Iris pigment epithelial cell (primary cell): ENCODE data around the gene MEOX1.

Source experiments
- DNase-seq: peaks from one replicate; pipeline ENCODE4 v3.0.0-alpha.2; 2011; ENCODE audit warnings: low read depth

Gene MEOX1

DNA sequence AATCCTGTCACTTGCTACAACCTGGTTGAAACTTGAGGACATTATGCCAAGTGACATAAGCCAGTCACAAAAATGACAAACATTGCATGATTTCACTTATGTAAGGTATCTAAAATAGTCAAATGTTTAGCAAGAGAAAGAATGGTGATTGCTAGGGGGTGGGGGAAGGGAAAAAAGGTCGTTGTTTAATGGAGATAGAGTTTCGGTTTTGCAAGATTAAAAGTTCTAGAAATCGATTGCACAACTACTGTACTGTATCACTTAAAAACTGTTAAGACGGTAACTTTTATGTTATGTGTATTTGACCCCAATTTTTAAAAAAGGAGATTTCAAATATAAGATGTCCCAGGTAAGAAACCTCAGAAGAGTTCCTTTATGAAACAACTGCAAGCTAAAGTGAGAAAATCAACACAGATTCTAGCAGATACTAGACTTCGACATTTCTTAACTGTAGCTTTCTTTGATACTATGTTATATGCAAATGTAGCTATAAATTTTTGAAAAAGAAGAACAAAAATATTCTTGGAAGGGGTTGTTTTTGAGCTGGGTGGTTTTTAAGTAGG lies 5.9 kb downstream of the MEOX1 start:
- no peak for DNase-seq

DNA sequence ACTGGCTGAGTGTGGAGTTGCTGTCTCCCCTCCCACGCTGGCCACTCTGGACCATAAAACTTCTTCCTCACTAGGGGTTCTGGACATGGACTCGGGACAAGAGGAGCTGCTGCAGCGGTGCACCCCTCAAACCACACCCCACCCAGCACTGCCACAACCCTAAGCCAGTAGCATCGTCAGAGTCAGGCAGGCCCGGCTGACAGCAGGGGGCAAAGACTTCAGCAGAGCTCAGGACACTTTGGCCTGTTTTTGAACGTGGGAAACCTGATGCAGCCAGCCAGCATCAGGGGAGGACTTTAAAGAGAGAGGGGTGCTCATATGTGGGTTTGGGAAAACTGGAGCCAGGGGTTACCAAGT lies 9.6 kb downstream of the MEOX1 start:
- DNase-seq: no peak

DNA sequence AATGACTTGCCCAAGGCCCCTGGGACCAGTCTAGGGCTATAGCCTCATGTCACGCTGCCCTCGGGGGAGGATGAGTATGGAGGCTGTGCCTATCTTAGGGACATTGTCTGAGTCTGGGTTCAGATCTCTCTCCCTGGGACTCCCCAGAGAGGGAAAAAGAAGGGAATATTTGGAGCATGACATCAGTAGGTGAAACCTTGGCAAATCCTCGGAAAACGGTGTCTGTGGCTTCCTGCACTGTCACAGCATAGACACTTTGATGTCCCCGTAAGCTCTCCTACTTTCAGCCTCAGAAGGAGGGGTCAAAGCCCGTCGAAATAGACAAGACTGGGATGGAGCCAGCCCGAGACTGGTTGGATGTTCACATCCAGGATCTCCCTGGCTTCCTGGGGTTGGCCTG lies 11.3 kb downstream of the MEOX1 start:
- no peak for DNase-seq

DNA sequence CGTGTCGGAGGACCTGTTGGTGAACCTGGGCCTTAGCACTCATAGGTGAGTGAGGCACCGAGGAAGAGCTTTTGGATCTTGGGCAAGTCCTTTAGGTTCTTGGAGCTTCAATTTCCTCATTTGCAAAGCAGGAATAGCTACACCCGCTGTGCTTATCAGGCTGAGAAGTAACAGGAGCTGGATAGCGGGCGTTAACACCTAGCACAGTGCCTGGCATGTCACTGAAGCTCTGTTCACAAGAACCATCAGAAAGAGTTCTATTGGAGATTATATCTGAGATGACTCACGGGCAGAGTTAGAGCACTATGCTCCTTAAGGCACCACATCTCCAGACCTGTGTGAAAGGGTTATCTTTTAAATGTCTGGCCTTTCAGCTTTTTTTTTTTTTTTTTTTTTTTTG lies 12.8 kb downstream of the MEOX1 start:
- DNase-seq: no peak

DNA sequence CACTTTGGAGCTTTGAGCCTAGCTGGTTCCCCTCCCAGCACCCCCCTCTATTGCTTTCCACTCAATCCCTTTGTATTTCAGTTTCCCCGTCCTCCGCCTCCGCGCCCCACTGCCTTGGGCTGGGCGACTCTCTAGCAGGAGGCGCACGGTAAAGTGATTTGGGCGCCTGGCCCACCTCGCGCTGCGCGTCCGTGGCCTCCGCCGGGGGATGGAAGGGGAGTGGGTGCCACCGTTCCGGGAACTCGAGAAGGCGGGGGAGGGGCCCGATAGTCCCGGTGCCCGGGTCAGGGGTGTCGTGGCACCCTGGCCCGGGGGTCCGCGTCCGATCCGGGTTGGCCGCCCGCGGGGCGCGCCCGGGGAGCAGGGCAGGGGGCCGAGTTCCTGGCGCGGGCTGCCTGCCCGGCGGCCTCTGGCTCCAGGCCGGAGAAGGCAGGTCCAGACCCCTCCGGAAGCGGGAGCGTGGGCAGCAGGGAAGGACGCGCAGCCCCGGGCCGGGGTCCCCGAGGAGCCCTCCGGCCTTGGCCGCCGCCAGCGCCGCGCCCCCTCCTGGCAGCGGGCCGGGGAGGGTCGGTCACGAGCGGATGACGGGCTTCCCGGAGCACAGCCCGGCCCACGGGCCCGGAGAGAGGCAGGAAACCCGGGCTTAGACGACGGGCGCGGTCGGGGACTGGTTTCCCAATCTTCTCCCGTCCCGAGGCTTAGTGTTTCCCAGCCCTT lies 15.8 kb downstream of the MEOX1 start:
- DNase-seq: peak; percentile 34

DNA sequence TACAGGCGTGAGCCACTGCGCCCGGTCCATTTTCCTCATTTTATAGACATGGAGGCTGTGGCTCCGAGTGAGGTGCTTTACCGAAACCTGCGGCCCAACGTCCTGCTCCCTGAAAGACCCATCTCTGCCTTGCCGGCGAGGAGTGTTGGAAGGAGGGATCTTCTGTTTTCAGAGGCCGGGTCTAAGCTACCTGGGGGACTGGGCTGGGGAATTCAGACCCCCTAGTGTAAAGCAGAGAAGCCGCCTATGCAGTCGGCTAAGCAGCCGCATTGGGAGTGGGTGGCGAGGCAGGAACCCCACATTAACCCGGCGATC lies 16.3 kb downstream of the MEOX1 start:
- no peak for DNase-seq

DNA sequence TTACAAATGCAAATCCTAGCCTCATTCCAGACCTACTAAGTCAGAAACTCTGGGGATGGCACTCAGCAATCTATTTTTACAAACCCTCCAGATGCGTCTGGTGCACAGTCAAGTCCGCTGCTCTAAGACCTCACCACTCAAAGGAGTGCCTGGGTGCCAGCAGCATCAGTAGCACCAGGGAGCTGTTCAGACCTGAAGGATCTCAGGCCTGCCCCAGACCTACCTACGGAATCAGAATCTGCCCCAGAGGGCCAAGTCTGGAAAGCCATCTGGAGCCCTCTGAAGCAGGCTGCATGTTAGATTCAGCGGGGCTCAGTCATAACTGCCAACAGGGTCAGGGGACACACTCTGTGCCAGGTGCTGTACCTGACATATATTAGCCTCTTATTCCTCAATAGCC lies 17.6 kb downstream of the MEOX1 start:
- no peak for DNase-seq

DNA sequence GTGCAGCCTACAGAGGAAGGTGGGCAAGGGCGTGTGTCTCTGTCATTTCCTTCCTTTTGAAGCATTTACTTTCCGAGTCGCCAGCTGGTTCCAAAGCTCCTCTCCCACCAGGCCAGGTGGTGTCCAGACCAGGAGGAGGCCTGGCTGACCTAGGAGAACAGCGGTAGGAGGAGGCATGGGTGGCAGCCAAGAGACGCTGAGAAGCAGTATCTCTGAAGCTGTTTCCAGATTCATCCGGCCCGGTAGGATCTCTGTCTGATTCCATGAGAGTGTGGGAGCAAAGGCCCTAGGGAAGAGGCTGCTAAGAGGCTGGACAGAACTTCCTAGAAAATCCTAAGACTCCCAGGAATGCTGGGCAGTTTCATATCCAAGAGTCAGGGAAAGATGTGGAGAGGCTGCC lies 20.3 kb downstream of the MEOX1 start:
- DNase-seq: no peak

DNA sequence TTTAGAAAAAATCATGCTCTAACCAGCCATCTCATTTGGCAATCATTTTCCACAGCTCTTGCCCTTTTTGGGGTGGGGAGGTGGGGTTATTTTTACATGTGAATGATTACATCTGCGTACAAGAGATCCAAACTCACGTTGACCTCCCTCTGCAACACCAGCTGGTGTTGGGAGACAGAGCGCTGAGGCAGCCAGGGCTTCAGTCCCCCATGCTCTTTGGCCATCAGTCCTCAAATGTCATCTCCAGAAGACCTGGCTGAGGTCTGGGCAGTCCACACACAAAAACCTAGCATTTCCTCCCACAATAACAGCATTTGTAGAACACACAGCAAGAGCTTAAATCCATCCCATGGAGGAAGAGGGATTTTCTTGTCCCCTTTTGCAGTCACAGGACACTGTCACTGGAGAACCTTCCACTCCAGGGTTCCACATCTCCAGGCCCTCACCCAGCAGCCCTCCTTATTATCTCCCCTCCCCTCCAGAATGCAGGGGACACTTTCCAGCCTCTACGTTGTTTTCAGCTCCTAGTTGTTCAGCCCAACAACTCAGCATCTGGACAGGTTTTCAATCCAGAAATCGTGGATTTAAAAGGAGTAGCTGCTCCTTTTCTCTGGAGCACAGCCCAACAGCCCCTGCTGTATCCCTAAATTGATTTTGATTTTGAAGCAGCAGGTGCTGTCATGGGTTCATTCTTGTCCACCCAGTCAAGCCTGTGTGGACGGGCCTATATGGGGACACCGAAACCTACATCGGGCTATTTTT lies 21.1 kb downstream of the MEOX1 start:
- no peak for DNase-seq

DNA sequence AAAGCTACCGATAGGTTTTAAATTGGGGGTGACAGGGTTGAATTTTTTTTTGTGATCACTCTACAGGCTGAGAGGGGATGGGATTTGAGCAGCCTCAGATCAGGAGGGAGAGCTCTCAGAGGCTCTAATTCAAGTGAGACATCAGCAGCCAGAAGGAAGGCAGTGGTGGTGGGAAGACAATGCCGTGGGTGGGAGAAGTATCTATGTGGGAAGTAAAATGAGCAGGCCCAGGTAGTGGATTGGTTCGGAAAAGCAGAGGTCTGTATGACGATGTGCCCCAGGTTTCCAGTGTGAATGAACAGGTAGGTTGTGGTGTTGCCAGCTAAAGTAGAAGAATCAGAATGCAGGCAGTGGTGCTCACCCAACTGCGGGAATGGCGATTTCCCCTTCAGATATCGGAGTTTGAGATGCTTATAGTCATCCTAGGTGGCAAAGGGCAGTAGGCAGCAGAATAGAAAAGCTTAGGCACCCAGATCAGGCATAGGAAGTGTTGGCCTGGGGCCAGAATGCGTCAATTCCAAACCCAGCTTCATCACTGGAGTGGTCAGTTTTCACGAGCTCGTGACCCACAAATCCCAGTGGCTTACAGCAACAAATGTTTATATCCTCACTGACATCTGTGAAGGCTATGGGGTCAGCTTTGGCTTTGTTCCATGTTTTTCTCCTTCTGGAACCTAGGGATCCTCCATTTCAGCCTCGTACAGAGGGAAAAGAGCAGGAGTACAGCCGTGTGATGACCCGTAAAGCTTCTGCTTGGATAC lies 24.0 kb downstream of the MEOX1 start:
- DNase-seq: no peak

DNA sequence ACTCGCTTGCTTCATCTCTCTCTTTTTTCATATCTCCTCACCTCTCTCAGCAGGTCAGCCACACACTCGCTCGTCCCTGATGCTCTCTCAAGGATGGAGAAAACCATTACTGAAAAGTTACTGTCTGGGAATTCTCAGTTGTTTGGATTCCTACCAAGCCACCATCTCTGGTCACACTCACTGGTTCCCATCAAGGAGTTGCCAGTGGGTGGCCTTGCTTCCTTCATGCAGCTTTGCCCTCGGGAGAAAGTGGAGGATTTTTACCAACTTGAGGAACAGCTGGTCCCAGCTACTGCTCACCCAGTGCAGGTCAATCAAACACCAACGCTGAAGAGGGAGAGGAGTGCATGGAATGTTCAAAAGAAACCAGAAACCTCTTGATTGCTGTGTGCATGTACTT lies 25.3 kb downstream of the MEOX1 start:
- DNase-seq: no peak

DNA sequence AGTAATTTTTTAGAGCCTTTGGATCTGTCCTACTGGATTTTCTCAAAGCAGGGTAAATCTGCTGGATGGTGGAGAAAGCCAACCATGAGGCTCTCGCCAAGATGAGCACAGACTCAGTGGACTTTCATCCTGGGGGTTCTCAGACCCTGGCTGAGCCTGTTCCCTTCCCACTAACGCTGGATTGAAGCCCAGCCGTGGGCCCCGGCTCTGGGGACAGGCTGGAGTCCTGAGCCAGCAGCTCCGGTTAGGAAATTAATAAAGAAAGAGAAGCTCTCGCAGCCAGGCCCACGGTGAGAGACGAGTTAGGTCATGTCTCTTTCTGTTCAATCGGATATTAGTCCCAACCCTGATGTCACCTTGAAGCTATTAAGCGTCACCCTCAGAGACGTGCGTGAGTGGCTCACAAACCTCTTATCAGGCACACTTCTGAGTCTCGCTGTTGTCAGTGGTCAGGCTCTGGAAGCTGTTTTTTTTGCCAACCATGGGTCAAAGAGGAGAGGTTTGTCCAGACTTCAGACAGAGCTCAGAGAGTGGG lies 27.1 kb downstream of the MEOX1 start:
- peak; percentile 35 for DNase-seq

DNA sequence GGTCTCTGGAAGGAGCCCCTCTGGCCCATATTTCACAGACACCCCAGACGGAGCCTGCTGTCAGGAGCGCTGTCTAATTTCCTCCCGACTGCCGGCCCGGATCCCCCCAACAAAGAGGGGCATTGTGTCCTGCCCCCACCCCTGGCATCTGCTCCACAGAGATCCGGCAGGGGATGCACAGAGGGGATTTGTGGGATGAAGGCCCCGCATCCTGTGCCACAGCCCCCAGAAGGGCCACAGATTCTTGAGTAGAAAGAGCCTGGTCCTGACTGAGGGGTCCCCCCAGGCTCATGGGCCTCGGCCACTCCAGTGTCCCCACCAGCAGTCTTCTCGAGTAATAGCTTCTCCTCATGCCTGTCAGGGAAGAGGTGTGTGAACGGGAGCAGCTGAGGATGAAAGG lies 29.5 kb downstream of the MEOX1 start:
- DNase-seq: no peak

DNA sequence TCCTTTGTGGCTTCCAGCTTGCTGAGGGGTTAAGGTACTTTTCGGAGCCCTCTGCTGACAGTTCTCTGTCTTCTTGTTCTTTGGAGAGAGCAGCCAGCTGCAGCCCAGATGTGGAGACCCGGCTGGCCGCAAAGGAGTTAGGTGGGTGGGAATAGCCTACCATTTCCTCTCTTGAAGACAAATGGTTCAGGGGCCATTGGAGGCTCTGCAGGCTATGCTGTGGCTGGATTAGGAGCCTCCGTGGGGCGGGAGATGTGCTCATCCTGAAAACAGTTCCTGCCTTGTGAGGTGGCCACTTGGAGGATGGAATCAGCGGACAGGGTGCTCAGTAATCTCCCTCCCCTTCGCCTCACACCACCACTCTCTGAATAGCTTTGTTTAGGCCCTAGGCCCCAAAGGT lies 30.3 kb downstream of the MEOX1 start:
- DNase-seq: no peak

DNA sequence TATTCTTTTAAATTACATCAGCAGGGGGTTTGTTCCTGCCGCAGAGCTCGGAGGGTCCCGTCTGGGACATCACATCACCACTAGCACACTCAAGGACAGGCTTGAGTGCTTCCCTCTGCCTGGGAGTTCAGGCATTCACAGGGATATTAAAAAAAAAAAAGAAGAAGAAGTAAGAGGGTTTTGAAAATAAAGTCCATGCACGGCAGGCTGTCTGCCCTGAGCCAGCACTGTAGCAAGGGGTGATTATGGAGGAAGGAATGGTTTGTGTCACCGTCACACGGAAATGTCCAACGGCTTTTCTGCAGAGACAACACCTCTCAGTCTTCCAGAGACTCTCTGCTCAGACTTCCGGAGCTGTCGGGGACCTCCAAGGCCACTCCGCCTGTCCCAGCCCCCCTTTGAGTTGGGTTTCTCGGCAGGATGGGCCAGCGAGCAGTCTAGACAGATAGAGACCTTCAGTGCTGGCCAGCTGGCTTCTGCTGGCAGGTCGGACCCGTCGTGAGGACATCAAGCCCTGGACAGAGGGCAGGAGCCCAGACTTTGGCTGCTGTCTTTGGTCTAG lies 33.6 kb downstream of the MEOX1 start:
- DNase-seq: no peak

DNA sequence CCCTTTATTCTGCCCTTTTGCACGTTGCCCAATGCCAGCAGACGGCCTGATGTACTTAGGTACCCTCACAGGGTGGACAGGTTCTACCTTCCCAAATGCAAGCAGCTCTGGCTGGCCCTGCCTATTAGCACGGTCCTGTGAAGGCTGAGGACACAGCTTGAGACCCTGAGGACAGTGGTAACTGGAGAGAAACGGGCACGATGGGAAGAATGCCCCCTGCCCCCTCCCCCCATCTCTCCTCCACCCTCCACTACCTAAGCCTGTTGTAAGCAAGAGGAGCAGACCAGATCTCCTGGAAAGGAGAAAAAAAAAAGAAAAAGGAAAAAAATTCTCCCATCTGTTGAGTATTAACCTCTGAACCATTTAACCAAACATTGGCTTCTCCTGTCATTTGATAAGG lies 34.1 kb downstream of the MEOX1 start:
- DNase-seq: no peak

DNA sequence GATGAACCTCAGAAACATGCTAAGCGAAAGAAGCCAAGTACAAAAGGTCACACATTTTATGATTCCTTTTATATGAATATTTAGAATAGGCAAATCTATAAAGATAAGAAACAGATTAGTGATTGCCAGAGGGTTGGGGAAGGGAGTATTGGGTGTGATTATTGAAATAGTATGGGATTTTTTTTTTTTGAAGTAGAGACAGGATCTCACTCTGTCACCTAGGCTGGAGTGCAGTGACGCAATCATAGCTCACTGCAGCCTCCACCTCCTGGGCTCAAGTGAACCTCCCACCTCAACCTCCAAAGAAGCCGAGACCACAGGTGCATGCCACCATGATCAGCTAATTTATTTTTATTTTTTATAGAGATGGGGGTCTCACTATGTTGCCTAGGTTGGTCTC lies 35.7 kb downstream of the MEOX1 start:
- DNase-seq: no peak

DNA sequence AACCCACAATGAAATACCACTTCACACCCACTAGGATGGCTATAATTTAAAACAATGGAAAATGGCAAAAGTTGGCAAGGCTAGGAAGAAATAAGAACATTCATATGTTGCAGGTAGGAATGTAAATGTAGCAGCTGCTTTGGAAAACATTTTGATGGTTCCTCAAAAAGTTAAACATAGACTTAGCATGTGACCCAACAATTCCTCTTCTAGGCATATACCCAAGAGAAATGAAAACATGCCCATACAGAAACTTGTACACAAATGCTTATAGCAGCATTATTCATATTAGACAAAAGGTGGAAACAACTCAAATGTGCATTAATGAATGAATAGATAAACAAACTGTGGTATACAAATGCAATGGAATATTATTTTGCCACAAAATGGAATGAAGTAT lies 36.1 kb downstream of the MEOX1 start:
- DNase-seq: no peak

DNA sequence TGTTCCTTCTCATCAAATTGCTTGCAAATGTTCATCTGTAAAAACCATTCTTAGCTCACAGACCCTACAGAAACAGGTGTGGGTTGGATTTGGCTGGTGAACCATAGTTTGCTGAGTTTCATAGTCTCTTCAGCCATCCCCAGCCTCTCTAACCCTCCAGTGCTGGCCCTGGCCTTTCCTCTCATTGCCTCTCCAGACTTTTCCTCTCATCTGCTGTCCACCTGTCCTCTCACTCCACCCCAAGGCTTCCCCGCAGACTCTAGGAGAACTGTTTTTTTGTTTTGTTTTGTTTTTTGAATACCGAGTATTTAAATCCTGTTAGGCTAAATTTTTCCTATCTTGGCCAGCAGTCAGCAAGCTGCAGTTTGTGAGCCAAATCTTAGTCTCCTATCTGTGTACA lies 41.1 kb downstream of the MEOX1 start:
- no peak for DNase-seq

DNA sequence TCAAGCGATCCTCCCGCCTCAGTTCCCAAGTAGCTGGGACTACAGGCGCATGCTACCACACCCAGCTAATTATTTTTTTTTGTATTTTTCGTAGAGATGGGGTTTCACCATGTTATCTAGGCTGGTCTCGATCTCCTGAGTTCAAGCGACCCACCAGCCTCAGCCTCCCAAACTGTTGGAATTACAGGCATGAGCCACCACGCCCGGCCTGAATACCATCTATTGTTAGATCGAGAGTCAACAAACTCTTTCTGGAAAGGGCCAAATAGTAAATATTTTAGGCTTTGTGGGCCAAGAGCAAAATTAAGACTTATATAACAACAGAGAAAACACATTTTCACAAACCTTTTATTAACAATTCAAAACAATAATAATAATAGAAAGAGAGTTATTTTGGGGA lies 41.6 kb downstream of the MEOX1 start:
- no peak for DNase-seq

DNA sequence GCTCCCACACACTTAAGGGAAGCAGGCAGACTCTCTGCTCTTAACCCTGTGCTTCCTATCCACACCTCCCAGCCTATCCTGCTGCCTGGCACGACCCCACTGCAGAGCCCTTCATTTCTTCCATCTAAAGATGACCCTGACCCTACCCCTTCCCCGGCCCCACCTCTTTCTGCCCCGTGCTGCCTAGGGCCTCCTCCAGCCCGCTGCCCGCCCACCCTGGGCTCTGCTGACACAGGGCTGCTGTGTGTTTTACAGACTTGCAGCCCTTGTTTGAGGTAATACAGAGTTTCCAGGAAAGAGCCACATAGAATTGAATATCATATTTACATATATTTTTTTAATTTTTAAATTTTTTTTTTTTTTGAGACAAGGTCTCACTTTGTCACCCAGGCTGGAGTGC lies 42.0 kb downstream of the MEOX1 start:
- DNase-seq: no peak

DNA sequence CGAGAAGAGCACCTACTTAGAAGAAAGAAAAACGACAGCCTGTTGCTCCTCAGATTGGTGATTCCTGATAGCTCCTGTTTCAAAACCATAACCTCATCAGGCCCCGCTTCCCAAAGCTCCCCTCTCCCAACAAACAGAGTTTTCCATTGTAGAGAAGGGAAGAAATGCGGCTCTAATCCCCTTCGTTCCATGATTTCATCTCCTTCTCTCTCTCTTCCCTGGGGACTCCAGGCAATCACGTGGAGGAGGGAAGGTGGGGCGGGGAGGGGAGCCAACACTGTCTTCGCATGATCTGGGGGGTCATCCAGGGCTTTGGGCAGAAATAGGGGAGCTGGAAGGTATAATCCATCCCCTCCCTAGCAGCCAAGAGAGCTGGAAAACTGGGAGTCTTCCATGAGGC lies 43.4 kb downstream of the MEOX1 start:
- DNase-seq: no peak

DNA sequence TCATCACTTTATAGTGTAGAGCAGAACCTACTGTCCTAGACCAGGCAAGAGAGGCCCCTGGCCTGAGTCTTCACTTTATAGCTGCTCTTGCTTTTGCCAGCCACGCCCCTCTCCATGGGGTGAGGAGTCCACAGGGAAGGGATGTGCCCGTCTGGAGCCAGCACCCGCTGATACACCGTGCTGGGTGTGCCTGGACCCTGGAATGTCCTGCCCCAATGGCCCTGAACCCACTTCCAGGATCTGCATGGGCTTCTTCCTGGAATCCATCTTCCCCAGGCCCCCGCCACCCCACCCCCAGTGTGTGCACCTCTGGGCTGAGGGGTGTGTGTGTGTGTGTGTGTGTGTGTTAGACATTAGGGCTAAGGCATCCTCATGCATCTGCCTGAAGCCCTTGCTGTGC lies 44.9 kb downstream of the MEOX1 start:
- DNase-seq: no peak
